ENCODE results near the gene TMEM52B. TPM values are rescaled to one million over a fixed set of nuclear protein-coding genes. Genes with fewer than 3 reads are reported as not detected.

The TMEM52B gene
- total and polyA plus RNA-seq, 9 of the 15 experiments (the other 6 are each of a cell fraction or from before 2014, with no cell fraction given): not detected

DNA sequence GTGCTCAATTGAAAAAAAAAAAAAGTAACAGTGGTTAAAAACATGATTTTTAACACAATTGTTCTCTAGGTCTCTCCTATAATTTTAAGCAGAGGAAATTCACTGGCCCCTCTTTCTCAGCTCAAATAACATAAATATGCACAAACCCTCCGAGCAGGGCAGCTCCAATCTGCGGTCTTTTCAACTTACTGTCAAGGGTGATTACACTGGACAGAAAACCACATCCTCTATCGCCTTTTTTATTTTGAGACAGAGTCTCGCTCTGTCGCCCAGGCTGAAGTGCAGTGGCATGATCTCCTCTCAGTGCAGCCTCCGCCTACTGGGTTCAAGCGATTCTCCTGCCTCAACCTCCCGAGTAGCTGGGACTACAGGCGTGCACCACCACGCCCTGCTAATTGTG, 17.4 kb downstream of the TMEM52B start:
- in situ Hi-C loops (cut with MboI) (no loop called here), intact Hi-C loops (cut with micrococcal nuclease) (no loop called here)
- no peaks in the 10 kb centered on the region for H3K79me2 ChIP-seq (ENCODE audit: control insufficient read depth, insufficient read depth, low read length)
- H4K20me1 ChIP-seq (replicated peaks; ENCODE audit: control insufficient read depth, insufficient read depth, low read length): no peaks in the 10 kb centered on the region
- FAIRE-seq: no peak
- DNase-seq (ENCODE audit: extremely low read depth in 1 of 4, low spot score in 3 of 4): no peak
- no peak overlapping the region for H3K4me2 ChIP-seq (ENCODE audit: insufficient read depth, low read length)
- H3K4me3 ChIP-seq: no peak overlapping the region
- H3K9ac ChIP-seq (ENCODE audit: insufficient read depth in 1 of 2, low read depth in 2 of 2, low read length in 2 of 2): no peak overlapping the region
- no peaks in the 10 kb centered on the region for H3K36me3 ChIP-seq (ENCODE audit: control insufficient read depth, insufficient read depth, low read length)
- no peaks in the 10 kb centered on the region for H3K9me1 ChIP-seq (ENCODE audit: control insufficient read depth, insufficient read depth, low read length)
- no peak overlapping the region for H3K27ac ChIP-seq (ENCODE audit: extremely low read depth, low read depth, low read length)
- H3K27me3 ChIP-seq (ENCODE audit: control insufficient read depth in 2 of 2, insufficient read depth in 2 of 2, low read length in 2 of 2): peaks cover 3% of the 10 kb centered on the region in 2 experiments; a peak in 3 of 5 replicates
- CTCF ChIA-PET (ENCODE audit: low intra/inter-chr PET ratio): no interaction called here
- H3K4me1 ChIP-seq (replicated peaks in 1 of 2; ENCODE audit: control insufficient read depth in 2 of 2, insufficient read depth in 2 of 2, low read length in 2 of 2): no peaks in the 10 kb centered on the region
- WGBS (ENCODE audit: insufficient coverage, low coverage, missing lambda C conversion rate): 4% methylated on average over 9 of the region's 10 CpGs
- no TSS peak for BruUV-seq (replicated peaks)
- H2AFZ ChIP-seq (ENCODE audit: low read depth, low read length): no peak overlapping the region
- POLR2A ChIA-PET: interaction anchor here (0.8 kb wide), 1 partner anchor 9 kb away, joined by 3 read pairs; no protein-coding TSS in a partner anchor
- ATAC-seq: no peak
- H3K9me3 ChIP-seq (replicated peaks; ENCODE audit: control insufficient read depth, insufficient read depth, low read depth, low read length): no peaks in the 10 kb centered on the region
- TF ChIP-seq HEY1 (CRISPR knock-in tag; IDR thresholded peaks at IDR 0.05; ENCODE audit: borderline replicate concordance) (no peak), RHOXF2B (CRISPR knock-in tag; conservative IDR thresholded peaks at IDR 0.05) (no peak), GATAD2B (IDR thresholded peaks at IDR 0.05; ENCODE audit: borderline replicate concordance) (no peak), ZNF232 (CRISPR knock-in tag; IDR thresholded peaks at IDR 0.05) (no peak), SMARCB1 (IDR thresholded peaks at IDR 0.05; ENCODE audit: insufficient read length, low read depth) (no peak), ZNF707 (CRISPR knock-in tag; conservative IDR thresholded peaks at IDR 0.05) (no peak)
- TF ChIP-seq, protein P1, sequence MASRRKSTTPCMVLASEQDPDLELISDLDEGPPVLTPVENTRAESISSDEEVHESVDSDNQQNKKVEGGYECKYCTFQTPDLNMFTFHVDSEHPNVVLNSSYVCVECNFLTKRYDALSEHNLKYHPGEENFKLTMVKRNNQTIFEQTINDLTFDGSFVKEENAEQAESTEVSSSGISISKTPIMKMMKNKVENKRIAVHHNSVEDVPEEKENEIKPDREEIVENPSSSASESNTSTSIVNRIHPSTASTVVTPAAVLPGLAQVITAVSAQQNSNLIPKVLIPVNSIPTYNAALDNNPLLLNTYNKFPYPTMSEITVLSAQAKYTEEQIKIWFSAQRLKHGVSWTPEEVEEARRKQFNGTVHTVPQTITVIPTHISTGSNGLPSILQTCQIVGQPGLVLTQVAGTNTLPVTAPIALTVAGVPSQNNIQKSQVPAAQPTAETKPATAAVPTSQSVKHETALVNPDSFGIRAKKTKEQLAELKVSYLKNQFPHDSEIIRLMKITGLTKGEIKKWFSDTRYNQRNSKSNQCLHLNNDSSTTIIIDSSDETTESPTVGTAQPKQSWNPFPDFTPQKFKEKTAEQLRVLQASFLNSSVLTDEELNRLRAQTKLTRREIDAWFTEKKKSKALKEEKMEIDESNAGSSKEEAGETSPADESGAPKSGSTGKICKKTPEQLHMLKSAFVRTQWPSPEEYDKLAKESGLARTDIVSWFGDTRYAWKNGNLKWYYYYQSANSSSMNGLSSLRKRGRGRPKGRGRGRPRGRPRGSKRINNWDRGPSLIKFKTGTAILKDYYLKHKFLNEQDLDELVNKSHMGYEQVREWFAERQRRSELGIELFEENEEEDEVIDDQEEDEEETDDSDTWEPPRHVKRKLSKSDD (conservative IDR thresholded peaks at IDR 0.05; ENCODE audit: low read length): no peak
- TF ChIP-seq, protein P2, sequence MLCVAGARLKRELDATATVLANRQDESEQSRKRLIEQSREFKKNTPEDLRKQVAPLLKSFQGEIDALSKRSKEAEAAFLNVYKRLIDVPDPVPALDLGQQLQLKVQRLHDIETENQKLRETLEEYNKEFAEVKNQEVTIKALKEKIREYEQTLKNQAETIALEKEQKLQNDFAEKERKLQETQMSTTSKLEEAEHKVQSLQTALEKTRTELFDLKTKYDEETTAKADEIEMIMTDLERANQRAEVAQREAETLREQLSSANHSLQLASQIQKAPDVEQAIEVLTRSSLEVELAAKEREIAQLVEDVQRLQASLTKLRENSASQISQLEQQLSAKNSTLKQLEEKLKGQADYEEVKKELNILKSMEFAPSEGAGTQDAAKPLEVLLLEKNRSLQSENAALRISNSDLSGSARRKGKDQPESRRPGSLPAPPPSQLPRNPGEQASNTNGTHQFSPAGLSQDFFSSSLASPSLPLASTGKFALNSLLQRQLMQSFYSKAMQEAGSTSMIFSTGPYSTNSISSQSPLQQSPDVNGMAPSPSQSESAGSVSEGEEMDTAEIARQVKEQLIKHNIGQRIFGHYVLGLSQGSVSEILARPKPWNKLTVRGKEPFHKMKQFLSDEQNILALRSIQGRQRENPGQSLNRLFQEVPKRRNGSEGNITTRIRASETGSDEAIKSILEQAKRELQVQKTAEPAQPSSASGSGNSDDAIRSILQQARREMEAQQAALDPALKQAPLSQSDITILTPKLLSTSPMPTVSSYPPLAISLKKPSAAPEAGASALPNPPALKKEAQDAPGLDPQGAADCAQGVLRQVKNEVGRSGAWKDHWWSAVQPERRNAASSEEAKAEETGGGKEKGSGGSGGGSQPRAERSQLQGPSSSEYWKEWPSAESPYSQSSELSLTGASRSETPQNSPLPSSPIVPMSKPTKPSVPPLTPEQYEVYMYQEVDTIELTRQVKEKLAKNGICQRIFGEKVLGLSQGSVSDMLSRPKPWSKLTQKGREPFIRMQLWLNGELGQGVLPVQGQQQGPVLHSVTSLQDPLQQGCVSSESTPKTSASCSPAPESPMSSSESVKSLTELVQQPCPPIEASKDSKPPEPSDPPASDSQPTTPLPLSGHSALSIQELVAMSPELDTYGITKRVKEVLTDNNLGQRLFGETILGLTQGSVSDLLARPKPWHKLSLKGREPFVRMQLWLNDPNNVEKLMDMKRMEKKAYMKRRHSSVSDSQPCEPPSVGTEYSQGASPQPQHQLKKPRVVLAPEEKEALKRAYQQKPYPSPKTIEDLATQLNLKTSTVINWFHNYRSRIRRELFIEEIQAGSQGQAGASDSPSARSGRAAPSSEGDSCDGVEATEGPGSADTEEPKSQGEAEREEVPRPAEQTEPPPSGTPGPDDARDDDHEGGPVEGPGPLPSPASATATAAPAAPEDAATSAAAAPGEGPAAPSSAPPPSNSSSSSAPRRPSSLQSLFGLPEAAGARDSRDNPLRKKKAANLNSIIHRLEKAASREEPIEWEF (CRISPR knock-in tag; IDR thresholded peaks at IDR 0.05): no peak
- TF ChIP-seq, protein P3, sequence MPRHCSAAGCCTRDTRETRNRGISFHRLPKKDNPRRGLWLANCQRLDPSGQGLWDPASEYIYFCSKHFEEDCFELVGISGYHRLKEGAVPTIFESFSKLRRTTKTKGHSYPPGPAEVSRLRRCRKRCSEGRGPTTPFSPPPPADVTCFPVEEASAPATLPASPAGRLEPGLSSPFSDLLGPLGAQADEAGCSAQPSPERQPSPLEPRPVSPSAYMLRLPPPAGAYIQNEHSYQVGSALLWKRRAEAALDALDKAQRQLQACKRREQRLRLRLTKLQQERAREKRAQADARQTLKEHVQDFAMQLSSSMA (CRISPR knock-in tag; IDR thresholded peaks at IDR 0.05): no peak
- TF ChIP-seq, protein P4, sequence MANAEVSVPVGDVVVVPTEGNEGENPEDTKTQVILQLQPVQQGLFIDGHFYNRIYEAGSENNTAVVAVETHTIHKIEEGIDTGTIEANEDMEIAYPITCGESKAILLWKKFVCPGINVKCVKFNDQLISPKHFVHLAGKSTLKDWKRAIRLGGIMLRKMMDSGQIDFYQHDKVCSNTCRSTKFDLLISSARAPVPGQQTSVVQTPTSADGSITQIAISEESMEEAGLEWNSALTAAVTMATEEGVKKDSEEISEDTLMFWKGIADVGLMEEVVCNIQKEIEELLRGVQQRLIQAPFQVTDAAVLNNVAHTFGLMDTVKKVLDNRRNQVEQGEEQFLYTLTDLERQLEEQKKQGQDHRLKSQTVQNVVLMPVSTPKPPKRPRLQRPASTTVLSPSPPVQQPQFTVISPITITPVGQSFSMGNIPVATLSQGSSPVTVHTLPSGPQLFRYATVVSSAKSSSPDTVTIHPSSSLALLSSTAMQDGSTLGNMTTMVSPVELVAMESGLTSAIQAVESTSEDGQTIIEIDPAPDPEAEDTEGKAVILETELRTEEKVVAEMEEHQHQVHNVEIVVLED (CRISPR knock-in tag; IDR thresholded peaks at IDR 0.05): no peak

Data from K562 (cell line).